Activated T-cell treated with anti-CD3 and anti-CD28 coated beads, Interleukin-2, amount 50 U/mL, for 4 hours (primary cell): Measurements from ENCODE around the gene SLC9A9. TPM values are rescaled to one million over a fixed set of nuclear protein-coding genes. Genes with fewer than 3 reads are reported as not detected.

Source experiments
- ATAC-seq, 2 donors: fragments of 200-7000 bp; cut with Tn5 transposase; one replicate each; pipeline ENCODE4 v1.10.0; 2021
- DNase-seq: peaks from one replicate; pipeline ENCODE4 v3.0.0-alpha.2; 2020
- H3K27me3 Mint-ChIP-seq: one replicate; pipeline ENCODE4 v1.8.0; 2021; ENCODE audit warnings: low read depth, mixed read lengths
- H3K36me3 Mint-ChIP-seq: one replicate; pipeline ENCODE4 v1.8.0; 2022; ENCODE audit warnings: mixed read lengths; ENCODE audit not compliant: insufficient read depth
- H3K4me1 Mint-ChIP-seq: one replicate; pipeline ENCODE4 v1.8.0; 2021; ENCODE audit warnings: low read depth, mixed read lengths
- H3K4me3 Mint-ChIP-seq: one replicate; pipeline ENCODE4 v1.8.0; 2021; ENCODE audit warnings: mild to moderate bottlenecking, moderate library complexity, mixed read lengths
- H3K9me3 Mint-ChIP-seq: one replicate; pipeline ENCODE4 v1.8.0; 2021; ENCODE audit warnings: mixed read lengths
- total RNA-seq, 3 donors: library from RNA; stranded (reverse); gene quantifications; one replicate each; pipeline ENCODE4 v1.2.1, GENCODE V29; 2021

SLC9A9 gene
- total RNA-seq, 3 donors from 2014 or later: 0.56 to 0.98 (median 0.87) TPM

DNA sequence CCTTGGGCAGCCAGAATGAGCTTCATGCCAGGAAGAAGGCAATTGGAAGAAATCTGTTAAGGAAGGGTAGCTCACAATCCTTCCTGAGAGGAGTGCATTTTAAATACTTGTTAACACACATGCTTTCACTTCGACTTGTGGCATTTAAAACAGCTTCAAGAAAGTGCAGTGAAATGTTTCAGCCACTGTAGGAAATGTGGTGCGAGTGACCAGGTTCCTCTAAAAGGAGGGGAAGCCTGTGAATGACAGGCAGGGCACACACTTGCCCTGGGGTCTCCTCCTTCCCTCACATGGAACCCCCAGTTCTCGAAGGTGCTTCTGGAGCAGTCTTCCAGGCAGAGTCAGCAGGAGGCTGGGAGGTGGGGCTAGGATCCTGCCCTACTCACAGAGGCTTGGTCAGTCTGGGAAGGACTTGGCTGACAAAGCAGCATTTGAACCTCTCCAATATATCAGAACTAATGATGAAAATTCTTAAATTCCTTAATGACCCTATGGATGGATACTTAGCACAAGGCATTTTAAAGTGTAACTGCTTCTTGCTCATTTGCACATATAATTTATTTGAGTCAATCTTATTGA lies 370.1 kb downstream of the SLC9A9 start:
- Mint-ChIP-seq H3K4me3 (no peak overlapping the region), H3K4me1 (no peaks in the 10 kb centered on the region), H3K27me3 (no peaks in the 10 kb centered on the region), H3K9me3 (no peaks in the 10 kb centered on the region), H3K36me3 (peaks cover 7% of the 10 kb centered on the region)
- no peak for DNase-seq
- ATAC-seq: no peak

DNA sequence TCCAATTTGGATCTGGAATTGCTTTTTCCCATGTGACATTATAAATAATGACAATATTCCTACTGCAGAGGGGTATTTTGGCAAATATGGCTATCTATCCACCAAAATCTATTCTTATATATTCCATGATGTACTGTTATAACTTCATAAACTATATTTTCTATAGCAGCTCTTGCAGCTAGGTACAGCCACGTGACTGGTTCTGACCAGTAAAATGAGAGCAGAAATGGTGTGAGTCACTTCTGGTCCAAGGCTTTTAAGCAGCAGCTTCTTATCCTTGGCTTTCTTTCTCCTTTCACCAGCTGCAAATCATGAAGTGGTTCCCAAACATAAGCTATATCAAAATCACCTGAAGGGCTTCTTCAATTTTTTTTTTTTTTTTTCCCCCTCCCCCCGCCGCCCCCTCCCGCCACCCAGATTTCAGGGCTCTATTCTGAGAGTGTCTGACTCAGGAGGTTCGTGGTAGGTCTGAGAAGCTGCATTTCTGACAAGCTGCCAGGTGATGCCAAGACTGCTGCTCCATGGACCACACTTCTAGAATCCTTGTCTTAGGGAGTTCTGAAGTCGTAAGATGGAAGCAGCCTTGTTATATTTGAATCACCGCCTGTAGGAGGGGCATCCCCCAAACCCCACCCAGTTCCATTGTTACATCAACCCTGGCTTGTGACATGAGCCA lies 371.2 kb downstream of the SLC9A9 start:
- no peaks in the 10 kb centered on the region for H3K9me3 Mint-ChIP-seq
- H3K4me3 Mint-ChIP-seq: no peak overlapping the region
- no peaks in the 10 kb centered on the region for H3K27me3 Mint-ChIP-seq
- H3K4me1 Mint-ChIP-seq: peaks cover 4% of the 10 kb centered on the region
- H3K36me3 Mint-ChIP-seq: peaks cover 7% of the 10 kb centered on the region
- DNase-seq (no peak), ATAC-seq (no peak)

- Mint-ChIP-seq H3K36me3 (peaks cover 3% of the 10 kb centered on the region), H3K27me3 (no peaks in the 10 kb centered on the region), H3K9me3 (no peaks in the 10 kb centered on the region), H3K4me1 (peaks cover 5% of the 10 kb centered on the region), H3K4me3 (no peak overlapping the region)
- ATAC-seq (no peak), DNase-seq (no peak)
Measured at GRCh38 chr3:143475981-143476380, 372.3 kb downstream of the SLC9A9 start.

- Mint-ChIP-seq H3K4me3 (no peak overlapping the region), H3K27me3 (no peaks in the 10 kb centered on the region), H3K9me3 (no peaks in the 10 kb centered on the region), H3K4me1 (peaks cover 5% of the 10 kb centered on the region), H3K36me3 (peaks cover 3% of the 10 kb centered on the region)
- DNase-seq: no peak
- no peak for ATAC-seq
Measured at GRCh38 chr3:143472731-143473523, 375.3 kb downstream of the SLC9A9 start.

DNA sequence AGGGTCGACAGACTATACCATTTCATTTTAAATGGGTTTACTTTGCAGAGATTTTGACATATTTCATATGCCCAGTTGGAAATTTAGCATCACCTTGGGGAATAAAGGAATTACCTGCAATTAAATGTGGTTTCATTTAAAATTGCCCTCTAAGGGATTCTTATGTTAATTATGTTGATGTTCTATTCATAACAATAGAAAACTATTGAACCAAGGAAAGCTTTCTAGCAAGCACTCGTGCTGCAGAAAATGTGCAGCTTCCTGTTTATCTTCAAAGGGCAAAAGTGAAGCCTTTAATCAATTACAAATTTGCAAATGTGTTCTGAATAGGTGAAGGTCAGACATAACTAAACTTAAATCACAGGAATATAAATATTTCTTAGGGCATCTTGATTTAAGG lies 376.6 kb downstream of the SLC9A9 start:
- ATAC-seq: no peak
- H3K36me3 Mint-ChIP-seq: peaks cover 6% of the 10 kb centered on the region

DNA sequence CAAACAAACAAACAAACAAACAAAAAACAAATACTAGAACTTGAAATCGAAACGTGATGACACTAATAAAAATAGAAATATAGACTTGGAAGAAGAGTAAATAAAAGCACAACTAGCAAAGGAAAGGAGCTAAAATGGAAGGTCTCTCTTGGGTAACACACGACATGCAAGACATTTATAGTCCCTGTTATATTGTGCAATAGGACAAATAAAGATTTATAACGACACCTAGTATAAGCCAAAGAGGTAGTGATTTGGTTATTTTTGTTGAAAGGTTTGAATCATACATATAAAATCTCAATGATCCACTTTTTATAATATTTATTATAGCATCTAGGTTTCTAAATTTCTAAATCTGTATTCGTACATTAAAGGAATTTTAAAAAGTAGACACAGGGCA lies 379.1 kb downstream of the SLC9A9 start:
- no peak overlapping the region for H3K4me3 Mint-ChIP-seq
- peaks cover 5% of the 10 kb centered on the region for H3K4me1 Mint-ChIP-seq
- no peaks in the 10 kb centered on the region for H3K9me3 Mint-ChIP-seq
- DNase-seq (no peak), ATAC-seq (no peak)
- peaks cover 24% of the 10 kb centered on the region for H3K36me3 Mint-ChIP-seq
- no peaks in the 10 kb centered on the region for H3K27me3 Mint-ChIP-seq

More for the DNA sequence above, 376.6 kb downstream of the SLC9A9 start:
- Mint-ChIP-seq H3K4me3 (no peak overlapping the region), H3K4me1 (peaks cover 5% of the 10 kb centered on the region), H3K9me3 (no peaks in the 10 kb centered on the region), H3K27me3 (no peaks in the 10 kb centered on the region)
- DNase-seq: no peak

DNA sequence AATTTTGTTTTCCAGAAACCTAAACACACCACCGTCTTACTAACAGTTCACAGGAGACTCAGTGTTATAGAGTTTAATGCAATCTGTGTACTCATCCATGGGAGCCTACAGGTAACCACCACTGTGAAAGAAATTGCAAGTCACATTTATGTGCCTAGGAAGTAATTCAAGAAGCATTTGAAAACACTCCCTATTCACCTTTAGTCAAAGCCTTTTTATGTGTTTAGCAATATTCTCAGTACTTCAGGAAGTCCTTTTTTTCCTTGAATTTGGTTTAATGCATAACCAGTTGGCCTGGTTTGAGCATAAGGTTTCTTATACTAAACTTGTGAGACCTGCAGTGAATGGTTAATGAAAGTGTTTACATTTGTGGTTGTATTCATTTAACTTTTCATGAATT lies 382.6 kb downstream of the SLC9A9 start:
- Mint-ChIP-seq H3K36me3 (peaks cover 36% of the 10 kb centered on the region), H3K4me3 (no peak overlapping the region), H3K4me1 (no peaks in the 10 kb centered on the region), H3K27me3 (no peaks in the 10 kb centered on the region), H3K9me3 (no peaks in the 10 kb centered on the region)
- no peak for DNase-seq
- ATAC-seq: no peak

- peaks cover 43% of the 10 kb centered on the region for H3K36me3 Mint-ChIP-seq
- H3K27me3 Mint-ChIP-seq: no peaks in the 10 kb centered on the region
- no peak for ATAC-seq
Measured at GRCh38 chr3:143464850-143465249, 383.4 kb downstream of the SLC9A9 start.

GRCh38 chr3:143455480-143455879 lies 392.8 kb downstream of the SLC9A9 start:
- Mint-ChIP-seq H3K4me3 (no peak overlapping the region), H3K4me1 (no peaks in the 10 kb centered on the region), H3K9me3 (peaks cover 18% of the 10 kb centered on the region), H3K36me3 (peaks cover 17% of the 10 kb centered on the region), H3K27me3 (no peaks in the 10 kb centered on the region)
- DNase-seq (no peak), ATAC-seq (no peak)

More at GRCh38 chr3:143464850-143465249, 383.4 kb downstream of the SLC9A9 start:
- Mint-ChIP-seq H3K9me3 (peaks cover 5% of the 10 kb centered on the region), H3K4me1 (no peaks in the 10 kb centered on the region), H3K4me3 (no peak overlapping the region)
- DNase-seq: no peak

- Mint-ChIP-seq H3K9me3 (no peaks in the 10 kb centered on the region), H3K4me3 (no peak overlapping the region), H3K4me1 (no peaks in the 10 kb centered on the region), H3K27me3 (no peaks in the 10 kb centered on the region), H3K36me3 (peaks cover 2% of the 10 kb centered on the region)
- no peak for DNase-seq
- ATAC-seq: no peak
Measured at GRCh38 chr3:143450632-143451031, 397.6 kb downstream of the SLC9A9 start.

GRCh38 chr3:143447491-143447890 lies 400.8 kb downstream of the SLC9A9 start:
- peaks cover 28% of the 10 kb centered on the region for H3K4me1 Mint-ChIP-seq
- peaks cover 2% of the 10 kb centered on the region for H3K36me3 Mint-ChIP-seq
- no peaks in the 10 kb centered on the region for H3K9me3 Mint-ChIP-seq

DNA sequence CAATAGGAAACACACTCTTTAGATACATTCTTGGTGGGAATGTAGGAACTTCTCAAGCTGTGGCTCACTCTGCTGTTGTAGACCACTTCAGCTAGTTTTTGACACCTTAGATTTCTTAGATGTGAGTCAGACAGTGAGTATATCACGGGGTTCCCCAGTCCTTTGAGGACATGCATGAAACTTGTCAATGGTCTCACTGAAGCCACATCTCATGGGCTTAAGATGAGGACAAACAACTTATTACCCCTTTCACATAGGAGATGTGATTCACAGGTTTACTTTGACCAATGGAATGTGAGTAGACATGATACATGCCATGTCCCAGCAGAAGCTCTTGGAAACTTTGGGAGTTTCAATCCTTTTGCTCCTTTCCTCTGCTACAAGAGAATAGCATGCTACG lies 403.1 kb downstream of the SLC9A9 start:
- Mint-ChIP-seq H3K36me3 (peaks cover 2% of the 10 kb centered on the region), H3K9me3 (no peaks in the 10 kb centered on the region), H3K4me3 (no peak overlapping the region), H3K4me1 (peaks cover 28% of the 10 kb centered on the region), H3K27me3 (no peaks in the 10 kb centered on the region)
- DNase-seq (no peak), ATAC-seq (peak; percentile 77 to 82)

More at GRCh38 chr3:143447491-143447890, 400.8 kb downstream of the SLC9A9 start:
- no peak for DNase-seq
- H3K27me3 Mint-ChIP-seq: no peaks in the 10 kb centered on the region
- H3K4me3 Mint-ChIP-seq: no peak overlapping the region
- no peak for ATAC-seq

GRCh38 chr3:143443851-143444331 lies 404.4 kb downstream of the SLC9A9 start:
- Mint-ChIP-seq H3K4me3 (no peak overlapping the region), H3K36me3 (peaks cover 2% of the 10 kb centered on the region), H3K9me3 (no peaks in the 10 kb centered on the region), H3K4me1 (peaks cover 28% of the 10 kb centered on the region), H3K27me3 (no peaks in the 10 kb centered on the region)
- DNase-seq (no peak), ATAC-seq (peak; percentile 68 to 69)

- Mint-ChIP-seq H3K9me3 (no peaks in the 10 kb centered on the region), H3K36me3 (peaks cover 2% of the 10 kb centered on the region), H3K4me3 (no peak overlapping the region), H3K27me3 (no peaks in the 10 kb centered on the region), H3K4me1 (peaks cover 28% of the 10 kb centered on the region)
- ATAC-seq: peak; percentile 7 to 36
- no peak for DNase-seq
Measured at GRCh38 chr3:143442814-143443447, 405.3 kb downstream of the SLC9A9 start.
